WTC11 (cell line): ENCODE data around the gene OR8J1.

Source experiments
- NFYB ChIP-seq: sonication (generic); formaldehyde crosslinking; conservative IDR thresholded peaks from 2 replicates; pipeline ENCODE4 v1.8.0; 2022; ENCODE audit warnings: low read depth, missing genetic modification reagents
- ZBTB21 ChIP-seq: sonication (generic); formaldehyde crosslinking; IDR thresholded peaks from 2 replicates; pipeline ENCODE4 v1.8.1; 2023; ENCODE audit warnings: mild to moderate bottlenecking, missing genetic modification reagents, borderline replicate concordance
- ZNF219 ChIP-seq: sonication (generic); formaldehyde crosslinking; IDR thresholded peaks from 2 replicates; pipeline ENCODE4 v1.8.0; 2023; ENCODE audit warnings: missing genetic modification reagents, mild to moderate bottlenecking, borderline replicate concordance
- TF ChIP-seq, protein P1 (sequence below): fragments of 200-600 bp; IDR thresholded peaks from 2 replicates; pipeline ENCODE4 v1.8.0; 2022; ENCODE audit warnings: antibody characterized with exemption
- TF ChIP-seq, protein P2 (sequence below): sonication (generic); formaldehyde crosslinking; IDR thresholded peaks from 2 replicates; pipeline ENCODE4 v1.8.1; 2023; ENCODE audit warnings: mild to moderate bottlenecking, missing genetic modification reagents

DNA sequence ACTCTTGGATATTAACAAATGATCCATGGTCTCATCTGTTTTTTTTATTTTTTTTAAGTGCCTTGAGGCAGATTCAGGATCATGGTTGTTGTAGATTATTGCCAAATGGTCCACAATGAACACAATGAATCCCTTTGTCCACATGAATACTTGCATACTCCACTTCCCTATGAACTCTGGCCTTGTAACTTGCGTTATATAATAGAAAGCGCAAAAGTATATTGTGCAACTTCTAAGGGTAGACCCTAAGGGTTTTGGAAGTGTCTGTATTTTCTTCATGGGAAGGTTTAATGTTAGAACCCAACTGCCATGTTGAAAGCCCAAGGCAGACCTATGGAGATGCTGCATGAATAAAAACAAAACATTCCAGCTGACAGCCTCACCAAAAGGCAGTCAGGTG is 50.3 kb downstream of the OR8J1 start:
- TF ChIP-seq ZBTB21 (CRISPR knock-in tag) (no peak), ZNF219 (CRISPR knock-in tag) (no peak), NFYB (CRISPR knock-in tag) (no peak)
- TF ChIP-seq, protein P1, sequence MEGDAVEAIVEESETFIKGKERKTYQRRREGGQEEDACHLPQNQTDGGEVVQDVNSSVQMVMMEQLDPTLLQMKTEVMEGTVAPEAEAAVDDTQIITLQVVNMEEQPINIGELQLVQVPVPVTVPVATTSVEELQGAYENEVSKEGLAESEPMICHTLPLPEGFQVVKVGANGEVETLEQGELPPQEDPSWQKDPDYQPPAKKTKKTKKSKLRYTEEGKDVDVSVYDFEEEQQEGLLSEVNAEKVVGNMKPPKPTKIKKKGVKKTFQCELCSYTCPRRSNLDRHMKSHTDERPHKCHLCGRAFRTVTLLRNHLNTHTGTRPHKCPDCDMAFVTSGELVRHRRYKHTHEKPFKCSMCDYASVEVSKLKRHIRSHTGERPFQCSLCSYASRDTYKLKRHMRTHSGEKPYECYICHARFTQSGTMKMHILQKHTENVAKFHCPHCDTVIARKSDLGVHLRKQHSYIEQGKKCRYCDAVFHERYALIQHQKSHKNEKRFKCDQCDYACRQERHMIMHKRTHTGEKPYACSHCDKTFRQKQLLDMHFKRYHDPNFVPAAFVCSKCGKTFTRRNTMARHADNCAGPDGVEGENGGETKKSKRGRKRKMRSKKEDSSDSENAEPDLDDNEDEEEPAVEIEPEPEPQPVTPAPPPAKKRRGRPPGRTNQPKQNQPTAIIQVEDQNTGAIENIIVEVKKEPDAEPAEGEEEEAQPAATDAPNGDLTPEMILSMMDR = no peak
- TF ChIP-seq, protein P2, sequence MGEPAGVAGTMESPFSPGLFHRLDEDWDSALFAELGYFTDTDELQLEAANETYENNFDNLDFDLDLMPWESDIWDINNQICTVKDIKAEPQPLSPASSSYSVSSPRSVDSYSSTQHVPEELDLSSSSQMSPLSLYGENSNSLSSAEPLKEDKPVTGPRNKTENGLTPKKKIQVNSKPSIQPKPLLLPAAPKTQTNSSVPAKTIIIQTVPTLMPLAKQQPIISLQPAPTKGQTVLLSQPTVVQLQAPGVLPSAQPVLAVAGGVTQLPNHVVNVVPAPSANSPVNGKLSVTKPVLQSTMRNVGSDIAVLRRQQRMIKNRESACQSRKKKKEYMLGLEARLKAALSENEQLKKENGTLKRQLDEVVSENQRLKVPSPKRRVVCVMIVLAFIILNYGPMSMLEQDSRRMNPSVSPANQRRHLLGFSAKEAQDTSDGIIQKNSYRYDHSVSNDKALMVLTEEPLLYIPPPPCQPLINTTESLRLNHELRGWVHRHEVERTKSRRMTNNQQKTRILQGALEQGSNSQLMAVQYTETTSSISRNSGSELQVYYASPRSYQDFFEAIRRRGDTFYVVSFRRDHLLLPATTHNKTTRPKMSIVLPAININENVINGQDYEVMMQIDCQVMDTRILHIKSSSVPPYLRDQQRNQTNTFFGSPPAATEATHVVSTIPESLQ (CRISPR knock-in tag) = no peak
